A549 (cell line): ENCODE measurements around the gene CRELD1. TPM values are rescaled to one million over a fixed set of nuclear protein-coding genes. Genes with fewer than 3 reads are reported as not detected.

Experiments used
- ATAC-seq, 2 experiments: fragments of 200-7000 bp in 1 of 2; fragments of >200 bp in 1 of 2; cut with Nextera tagmentation in 1 of 2; cut with Tn5 transposase in 1 of 2; 3 replicates each; pipeline versions ENCODE4 v1.8.0 to v1.9.1; 2018 to 2020; ENCODE audit warnings: mild to moderate bottlenecking in 1 of 2, moderate library complexity in 1 of 2
- CTCF ChIA-PET: fragments of 300-600 bp; sonication (Branson Sonifier 250); formaldehyde crosslinking; extraction: SDS; loops from one replicate; lab custom pipeline; 2021; ENCODE audit warnings: antibody characterized with exemption, inconsistent platforms; lab: Yijun Ruan, JAX
- POLR2A ChIA-PET: fragments of 350-600 bp; formaldehyde crosslinking; extraction: SDS; loops from one replicate; lab custom pipeline; 2021; ENCODE audit warnings: antibody characterized with exemption, inconsistent platforms; lab: Yijun Ruan, JAX
- DNase-seq, 2 experiments: peaks; one replicate each; pipeline versions ENCODE4 v3.0.0 to v3.0.0-alpha.2; 2011 to 2016; ENCODE audit warnings: low read depth in 1 of 2, low spot score in 1 of 2
- FAIRE-seq: peaks from 2 replicates; lab custom pipeline; 2011; peaks lifted over from hg19 to GRCh38; lab: Jason Lieb, UNC
- H3K27ac ChIP-seq, 2 experiments: fragments of >200 bp; sonication (Bioruptor Twin); formaldehyde crosslinking; 3 replicates each; pipeline ENCODE4 v1.5.1; 2016 to 2017
- H3K4me1 ChIP-seq: fragments of >200 bp; sonication (Bioruptor Twin); formaldehyde crosslinking; 3 replicates; pipeline ENCODE4 v1.6.1; 2016
- H3K4me2 ChIP-seq: fragments of >200 bp; sonication (Bioruptor Twin); formaldehyde crosslinking; 3 replicates; pipeline ENCODE4 v1.6.1; 2016
- H3K4me3 ChIP-seq: fragments of >200 bp; sonication (Bioruptor Twin); formaldehyde crosslinking; 3 replicates; pipeline ENCODE4 v1.5.1; 2016
- H3K9me3 ChIP-seq: fragments of >200 bp; sonication (Bioruptor Twin); formaldehyde crosslinking; 3 replicates; pipeline ENCODE4 v1.6.1; 2016
- CHD2 ChIP-seq: fragments of 150-350 bp; IDR thresholded peaks from 2 replicates; pipeline ENCODE4 v1.6.1; 2014; ENCODE audit warnings: low read length; ENCODE audit not compliant: partially characterized antibody
- EHMT2 ChIP-seq: fragments of 200-600 bp; sonication (generic); IDR thresholded peaks from 2 replicates; pipeline ENCODE4 v1.6.1; 2016; ENCODE audit warnings: antibody characterized with exemption, low read depth, mild to moderate bottlenecking, moderate library complexity
- ESRRA ChIP-seq: fragments of 150-350 bp; IDR thresholded peaks from 2 replicates; pipeline ENCODE4 v1.6.1; 2014; ENCODE audit warnings: mild to moderate bottlenecking, low read length, borderline replicate concordance
- HDAC2 ChIP-seq: fragments of 200-600 bp; sonication (generic); IDR thresholded peaks from 2 replicates; pipeline ENCODE4 v1.6.1; 2016
- HEYL ChIP-seq: fragments of 250-450 bp; sonication (Bioruptor Pico); IDR thresholded peaks from 2 replicates; pipeline ENCODE4 v1.8.0; 2021; ENCODE audit warnings: mild to moderate bottlenecking, moderate library complexity
- HOXB13 ChIP-seq: fragments of 250-450 bp; sonication (Bioruptor Pico); IDR thresholded peaks from 2 replicates; pipeline ENCODE4 v1.5.0; 2020; ENCODE audit warnings: low read depth, mild to moderate bottlenecking, moderate library complexity
- JUN ChIP-seq, 2 experiments: fragments of >200 bp; sonication (Bioruptor Twin); formaldehyde crosslinking; IDR thresholded peaks; 2 replicates in 1 of 2; 3 replicates in 1 of 2; pipeline ENCODE4 v1.6.1; 2016 to 2017
- JUNB ChIP-seq: fragments of >200 bp; sonication (Bioruptor Twin); formaldehyde crosslinking; IDR thresholded peaks from 2 replicates; pipeline ENCODE4 v1.6.1; 2016
- NFE2L2 ChIP-seq: fragments of 150-350 bp; conservative IDR thresholded peaks from 2 replicates; pipeline ENCODE4 v1.6.1; 2014; ENCODE audit warnings: low read length
- NR3C1 ChIP-seq: fragments of >200 bp; sonication (Bioruptor Twin); formaldehyde crosslinking; IDR thresholded peaks from 3 replicates; pipeline ENCODE4 v1.6.1; 2017
- PBX3 ChIP-seq: IDR thresholded peaks from 2 replicates; pipeline ENCODE4 v1.6.1; 2012
- PHF8 ChIP-seq: fragments of 200-600 bp; sonication (generic); IDR thresholded peaks from 2 replicates; pipeline ENCODE4 v1.6.1; 2016; ENCODE audit warnings: low read depth, mild to moderate bottlenecking, antibody characterized with exemption, moderate library complexity, borderline replicate concordance
- POLR2A ChIP-seq: IDR thresholded peaks from 2 replicates; pipeline ENCODE4 v1.6.1; 2012; ENCODE audit warnings: mild to moderate bottlenecking, low read length
- SREBF2 ChIP-seq: fragments of 450-650 bp; IDR thresholded peaks from 2 replicates; pipeline ENCODE4 v1.6.1; 2014; ENCODE audit warnings: mild to moderate bottlenecking, moderate library complexity
- TFCP2L1 ChIP-seq: fragments of 250-450 bp; sonication (Bioruptor Pico); IDR thresholded peaks from 2 replicates; pipeline ENCODE4 v1.5.0; 2021; ENCODE audit warnings: mild to moderate bottlenecking
- ZC3H11A ChIP-seq: fragments of 450-650 bp; IDR thresholded peaks from 2 replicates; pipeline ENCODE4 v1.6.1; 2014; ENCODE audit warnings: antibody characterized with exemption, mild to moderate bottlenecking
- WGBS: methylation state at CpG from one replicate; pipeline ENCODE4 v1.1.6; 2017; ENCODE audit errors: missing lambda C conversion rate; 5-methylcytosine and 5-hydroxymethylcytosine counted together
- polyA plus RNA-seq, 4 experiments: library from polyadenylated mRNA; depleted of rRNA in 3 of 4; stranded (reverse); fragments of >200 nt; fragmentation: RNase III in 1 of 4; extraction: RNeasy Plus Mini Kit Qiagen cat#74134 plus additional on column Dnase treatment in 1 of 4; gene quantifications; 2 replicates in 3 of 4; 3 replicates in 1 of 4; pipeline ENCODE4 v1.2.3, GENCODE V29; 2011 to 2017
- small RNA-seq, 6 experiments: library from RNA; depleted of rRNA; stranded (forward); fragments of <200 nt; gene quantifications; one replicate each; pipeline ENCODE3, GENCODE V24; 2012
- TF ChIP-seq, protein P1 (sequence below): fragments of 150-350 bp; IDR thresholded peaks from 2 replicates; pipeline ENCODE4 v1.6.1; 2014; ENCODE audit warnings: low read depth, mild to moderate bottlenecking, low read length
- TF ChIP-seq, protein P2 (sequence below): IDR thresholded peaks from 2 replicates; pipeline ENCODE4 v1.6.1; 2012; ENCODE audit warnings: low read depth, borderline replicate concordance
- TF ChIP-seq, protein P3 (sequence below): IDR thresholded peaks from 2 replicates; pipeline ENCODE4 v1.6.1; 2012

CRELD1 gene
- polyA plus RNA-seq, 2 of the 4 experiments (the other 2 are of a cell fraction) = 11.1 to 13.9 TPM

DNA sequence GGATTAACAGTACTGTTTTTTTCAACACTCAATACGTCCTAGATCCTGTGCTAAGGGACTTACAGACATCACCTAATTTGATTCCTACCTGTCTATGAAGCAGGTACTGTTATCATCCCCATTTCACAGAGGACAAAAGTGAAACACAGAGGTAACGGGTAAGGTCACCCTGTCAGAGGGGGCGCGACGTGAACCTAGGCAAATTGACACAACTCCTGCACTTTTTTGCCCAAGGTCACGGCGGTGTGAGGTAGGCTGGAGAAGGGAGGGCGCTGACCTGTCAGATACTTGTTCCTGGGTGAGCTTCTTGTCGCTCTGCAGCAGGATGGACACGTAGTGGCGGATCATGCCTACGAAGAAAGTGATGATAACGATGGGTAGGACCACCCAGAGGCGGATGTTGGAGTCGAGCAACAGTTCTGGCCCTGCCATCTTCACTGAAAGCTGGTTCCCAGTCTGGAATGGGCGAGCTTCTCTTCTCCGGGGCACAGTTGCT is 52.6 kb downstream of the CRELD1 start:
- FAIRE-seq (no peak), DNase-seq (no peak), ATAC-seq (peak; percentile 59 to 76)
- 2% methylated on average over 16 of the region's 17 CpGs for WGBS
- TF ChIP-seq HDAC2 = peak; percentile 90; the same call in 1 of the 2 replicates
- no peak for TF ChIP-seq PBX3
- TF ChIP-seq PHF8 = peak; percentile 66; the same call in 1 of the 2 replicates
- peak overlapping the region; percentile 74 to 88 for H3K27ac ChIP-seq
- H3K4me3 ChIP-seq = peak overlapping the region; percentile 73
- H3K9me3 ChIP-seq = no peaks in the 10 kb centered on the region
- POLR2A ChIA-PET = interaction anchor here (0.6 to 1.1 kb wide), 6 partner anchors 9 to 40 kb away, joined by 3 to 9 read pairs (median 4); partner anchors contain the start of gene PRRT3
- peak overlapping the region; percentile 80 for H3K4me2 ChIP-seq
- CTCF ChIA-PET = interaction anchor here (0.9 to 2.4 kb wide), 5 partner anchors 15 to 301 kb away, joined by 3 to 14 read pairs (median 4); partner anchors contain the start of gene PRRT3
- peaks cover 17% of the 10 kb centered on the region for H3K4me1 ChIP-seq

DNA sequence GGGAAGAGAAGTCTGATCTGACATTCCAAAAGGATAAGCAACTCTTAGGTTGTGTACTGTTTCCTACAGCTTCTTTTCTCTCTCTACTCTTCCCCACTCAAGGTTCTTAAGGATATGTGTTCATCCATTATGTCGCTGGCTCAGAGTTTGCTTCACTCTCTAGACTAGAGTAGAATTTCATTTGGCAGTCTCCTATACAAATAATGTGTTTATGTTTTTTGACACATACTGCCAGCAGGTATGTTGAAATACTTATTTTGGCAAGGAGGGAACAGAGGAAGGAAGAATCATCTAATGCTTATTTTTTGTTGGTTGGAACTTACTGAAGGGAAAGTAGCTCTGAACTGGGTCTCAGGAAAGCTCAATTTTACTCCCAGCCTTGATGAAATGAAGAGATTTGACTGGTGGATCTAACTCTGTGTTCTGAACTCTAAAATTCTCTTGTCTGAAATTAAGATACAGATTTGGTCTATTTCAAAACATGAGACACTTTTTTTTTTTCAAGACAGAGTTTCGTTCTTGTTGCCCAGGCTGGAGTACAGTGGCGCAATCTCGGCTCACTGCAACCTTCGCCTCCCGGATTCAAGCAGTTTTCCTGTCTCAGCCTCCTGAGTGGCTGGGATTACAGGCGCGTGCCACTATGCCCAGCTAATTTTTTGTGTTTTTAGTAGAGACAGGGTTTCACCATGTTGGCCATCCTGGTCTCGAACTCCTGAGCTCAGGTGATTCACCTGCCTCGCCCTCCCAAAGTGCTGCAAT is 60.6 kb downstream of the CRELD1 start:
- CTCF ChIA-PET = interaction anchor here (0.7 to 1.3 kb wide), 2 partner anchors 34 to 62 kb away, joined by 3 to 4 read pairs; no protein-coding TSS in a partner anchor
- H3K4me2 ChIP-seq = no peak overlapping the region
- ATAC-seq = peak in 1 of 2 experiments; percentile 35; a peak in 1 of 6 replicates
- TF ChIP-seq JUNB (no peak), NR3C1 (no peak), EHMT2 (no peak), JUN (IDR thresholded peaks at IDR 0.05) (no peak), HOXB13 (no peak), TFCP2L1 (no peak), NFE2L2 (no peak), CHD2 (no peak), HEYL (CRISPR knock-in tag) (no peak), ESRRA (no peak), SREBF2 (no peak), ZC3H11A (no peak), POLR2A (no peak)
- TF ChIP-seq, protein P1, sequence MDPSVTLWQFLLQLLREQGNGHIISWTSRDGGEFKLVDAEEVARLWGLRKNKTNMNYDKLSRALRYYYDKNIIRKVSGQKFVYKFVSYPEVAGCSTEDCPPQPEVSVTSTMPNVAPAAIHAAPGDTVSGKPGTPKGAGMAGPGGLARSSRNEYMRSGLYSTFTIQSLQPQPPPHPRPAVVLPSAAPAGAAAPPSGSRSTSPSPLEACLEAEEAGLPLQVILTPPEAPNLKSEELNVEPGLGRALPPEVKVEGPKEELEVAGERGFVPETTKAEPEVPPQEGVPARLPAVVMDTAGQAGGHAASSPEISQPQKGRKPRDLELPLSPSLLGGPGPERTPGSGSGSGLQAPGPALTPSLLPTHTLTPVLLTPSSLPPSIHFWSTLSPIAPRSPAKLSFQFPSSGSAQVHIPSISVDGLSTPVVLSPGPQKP = no peak
- TF ChIP-seq, protein P2, sequence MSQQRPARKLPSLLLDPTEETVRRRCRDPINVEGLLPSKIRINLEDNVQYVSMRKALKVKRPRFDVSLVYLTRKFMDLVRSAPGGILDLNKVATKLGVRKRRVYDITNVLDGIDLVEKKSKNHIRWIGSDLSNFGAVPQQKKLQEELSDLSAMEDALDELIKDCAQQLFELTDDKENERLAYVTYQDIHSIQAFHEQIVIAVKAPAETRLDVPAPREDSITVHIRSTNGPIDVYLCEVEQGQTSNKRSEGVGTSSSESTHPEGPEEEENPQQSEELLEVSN = no peak
- TF ChIP-seq, protein P3, sequence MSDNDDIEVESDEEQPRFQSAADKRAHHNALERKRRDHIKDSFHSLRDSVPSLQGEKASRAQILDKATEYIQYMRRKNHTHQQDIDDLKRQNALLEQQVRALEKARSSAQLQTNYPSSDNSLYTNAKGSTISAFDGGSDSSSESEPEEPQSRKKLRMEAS = no peak
- TF ChIP-seq, all 56 proteins: peak for 0
- no peak for FAIRE-seq
- Histone ChIP-seq H3K4me1 (no peaks in the 10 kb centered on the region; the same call in 2 of the 3 replicates), H3K9me3 (no peaks in the 10 kb centered on the region), H3K4me3 (no peak overlapping the region), H3K27ac (no peak overlapping the region)
- DNase-seq = no peak
- POLR2A ChIA-PET = no interaction called here
- 90% methylated on average over 10 of the region's 10 CpGs for WGBS

Small RNA genes within 50 kb of the gene (small RNA-seq; reads per million reads assigned to genes)
- gene RNU6-882P = 0 reads per million in 6 experiments

Other genes with a start within 250 kb of the CRELD1 start
- 0.03 and 0.07 TPM in 2 replicates for gene CPNE9, start 230.0 kb upstream of the CRELD1 start, polyA plus RNA-seq (2011; rRNA removed)
- gene CPNE9, start 230.0 kb upstream of the CRELD1 start, polyA plus RNA-seq (2017; fragmentation: RNase III; extraction: RNeasy Plus Mini Kit Qiagen cat#74134 plus additional on column Dnase treatment) = 0.05 to 0.07 TPM in 2 of 3 replicates, not detected in the other
- gene BRPF1, start 202.1 kb upstream of the CRELD1 start, polyA plus RNA-seq (2011; rRNA removed) = 8.6 and 10.1 TPM in 2 replicates
- gene BRPF1, start 202.1 kb upstream of the CRELD1 start, polyA plus RNA-seq (2017; fragmentation: RNase III; extraction: RNeasy Plus Mini Kit Qiagen cat#74134 plus additional on column Dnase treatment) = 11.9 to 12.4 TPM (median 12.1 TPM) in 3 replicates
- gene OGG1, start 183.9 kb upstream of the CRELD1 start, polyA plus RNA-seq (2011; rRNA removed) = 21.2 and 21.6 TPM in 2 replicates
- gene OGG1, start 183.9 kb upstream of the CRELD1 start, polyA plus RNA-seq (2017; fragmentation: RNase III; extraction: RNeasy Plus Mini Kit Qiagen cat#74134 plus additional on column Dnase treatment) = 17.2 to 20.0 TPM (median 18.1 TPM) in 3 replicates
- 13.5 and 16.0 TPM in 2 replicates for gene CAMK1, start 163.9 kb upstream of the CRELD1 start, polyA plus RNA-seq (2011; rRNA removed)
- 15.6 to 16.1 TPM (median 15.9 TPM) in 3 replicates for gene CAMK1, start 163.9 kb upstream of the CRELD1 start, polyA plus RNA-seq (2017; fragmentation: RNase III; extraction: RNeasy Plus Mini Kit Qiagen cat#74134 plus additional on column Dnase treatment)
- gene TADA3, start 141.4 kb upstream of the CRELD1 start, polyA plus RNA-seq (2011; rRNA removed) = 42.6 and 49.2 TPM in 2 replicates
- gene TADA3, start 141.4 kb upstream of the CRELD1 start, polyA plus RNA-seq (2017; fragmentation: RNase III; extraction: RNeasy Plus Mini Kit Qiagen cat#74134 plus additional on column Dnase treatment) = 44.3 to 53.6 TPM (median 50.3 TPM) in 3 replicates
- gene ARPC4, start 140.8 kb upstream of the CRELD1 start, polyA plus RNA-seq (2011; rRNA removed) = 126 and 140 TPM in 2 replicates
- gene ARPC4, start 140.8 kb upstream of the CRELD1 start, polyA plus RNA-seq (2017; fragmentation: RNase III; extraction: RNeasy Plus Mini Kit Qiagen cat#74134 plus additional on column Dnase treatment) = 292 to 310 TPM (median 298 TPM) in 3 replicates
- 13.0 and 18.1 TPM in 2 replicates for gene TTLL3, start 123.6 kb upstream of the CRELD1 start, polyA plus RNA-seq (2011; rRNA removed)
- gene TTLL3, start 123.6 kb upstream of the CRELD1 start, polyA plus RNA-seq (2017; fragmentation: RNase III; extraction: RNeasy Plus Mini Kit Qiagen cat#74134 plus additional on column Dnase treatment) = 9.9 to 12.8 TPM (median 10.3 TPM) in 3 replicates
- gene RPUSD3, start 89.8 kb upstream of the CRELD1 start, polyA plus RNA-seq (2011; rRNA removed) = 38.9 and 47.1 TPM in 2 replicates
- 42.2 to 45.0 TPM (median 44.5 TPM) in 3 replicates for gene RPUSD3, start 89.8 kb upstream of the CRELD1 start, polyA plus RNA-seq (2017; fragmentation: RNase III; extraction: RNeasy Plus Mini Kit Qiagen cat#74134 plus additional on column Dnase treatment)
- gene CIDEC, start 53.6 kb upstream of the CRELD1 start, polyA plus RNA-seq (2011; rRNA removed) = 6.3 and 10.4 TPM in 2 replicates
- gene CIDEC, start 53.6 kb upstream of the CRELD1 start, polyA plus RNA-seq (2017; fragmentation: RNase III; extraction: RNeasy Plus Mini Kit Qiagen cat#74134 plus additional on column Dnase treatment) = 2.0 to 3.3 TPM (median 2.8 TPM) in 3 replicates
- 63.2 and 79.3 TPM in 2 replicates for gene JAGN1, start 43.2 kb upstream of the CRELD1 start, polyA plus RNA-seq (2011; rRNA removed)
- 48.6 to 53.7 TPM (median 49.6 TPM) in 3 replicates for gene JAGN1, start 43.2 kb upstream of the CRELD1 start, polyA plus RNA-seq (2017; fragmentation: RNase III; extraction: RNeasy Plus Mini Kit Qiagen cat#74134 plus additional on column Dnase treatment)
- gene IL17RE, start 31.0 kb upstream of the CRELD1 start, polyA plus RNA-seq (2011; rRNA removed) = 0.53 and 0.60 TPM in 2 replicates
- 0.44 to 0.67 TPM (median 0.47 TPM) in 3 replicates for gene IL17RE, start 31.0 kb upstream of the CRELD1 start, polyA plus RNA-seq (2017; fragmentation: RNase III; extraction: RNeasy Plus Mini Kit Qiagen cat#74134 plus additional on column Dnase treatment)
- gene IL17RC, start 16.7 kb upstream of the CRELD1 start, polyA plus RNA-seq (2011; rRNA removed) = 7.7 and 12.2 TPM in 2 replicates
- 9.1 to 9.8 TPM (median 9.4 TPM) in 3 replicates for gene IL17RC, start 16.7 kb upstream of the CRELD1 start, polyA plus RNA-seq (2017; fragmentation: RNase III; extraction: RNeasy Plus Mini Kit Qiagen cat#74134 plus additional on column Dnase treatment)
- gene PRRT3, start 18.6 kb downstream of the CRELD1 start, polyA plus RNA-seq (2011; rRNA removed) = 0.50 and 0.53 TPM in 2 replicates
- gene PRRT3, start 18.6 kb downstream of the CRELD1 start, polyA plus RNA-seq (2017; fragmentation: RNase III; extraction: RNeasy Plus Mini Kit Qiagen cat#74134 plus additional on column Dnase treatment) = 1.1 to 1.3 TPM (median 1.1 TPM) in 3 replicates
- 133 and 170 TPM in 2 replicates for gene EMC3, start 53.0 kb downstream of the CRELD1 start, polyA plus RNA-seq (2011; rRNA removed)
- 63.5 to 72.9 TPM (median 65.0 TPM) in 3 replicates for gene EMC3, start 53.0 kb downstream of the CRELD1 start, polyA plus RNA-seq (2017; fragmentation: RNase III; extraction: RNeasy Plus Mini Kit Qiagen cat#74134 plus additional on column Dnase treatment)
- gene FANCD2, start 92.6 kb downstream of the CRELD1 start, polyA plus RNA-seq (2011; rRNA removed) = 37.7 and 44.3 TPM in 2 replicates
- 25.1 to 27.9 TPM (median 26.9 TPM) in 3 replicates for gene FANCD2, start 92.6 kb downstream of the CRELD1 start, polyA plus RNA-seq (2017; fragmentation: RNase III; extraction: RNeasy Plus Mini Kit Qiagen cat#74134 plus additional on column Dnase treatment)
- not detected in 2 replicates for gene FANCD2OS, start 174.4 kb downstream of the CRELD1 start, polyA plus RNA-seq (2011; rRNA removed)
- not detected in 3 replicates for gene FANCD2OS, start 174.4 kb downstream of the CRELD1 start, polyA plus RNA-seq (2017; fragmentation: RNase III; extraction: RNeasy Plus Mini Kit Qiagen cat#74134 plus additional on column Dnase treatment)
- 173 and 189 TPM in 2 replicates for gene BRK1, start 181.8 kb downstream of the CRELD1 start, polyA plus RNA-seq (2011; rRNA removed)
- gene BRK1, start 181.8 kb downstream of the CRELD1 start, polyA plus RNA-seq (2017; fragmentation: RNase III; extraction: RNeasy Plus Mini Kit Qiagen cat#74134 plus additional on column Dnase treatment) = 184 to 200 TPM (median 191 TPM) in 3 replicates
- gene VHL, start 207.9 kb downstream of the CRELD1 start, polyA plus RNA-seq (2011; rRNA removed) = 19.7 and 23.8 TPM in 2 replicates
- 40.7 to 41.4 TPM (median 41.2 TPM) in 3 replicates for gene VHL, start 207.9 kb downstream of the CRELD1 start, polyA plus RNA-seq (2017; fragmentation: RNase III; extraction: RNeasy Plus Mini Kit Qiagen cat#74134 plus additional on column Dnase treatment)
- 12.5 and 15.3 TPM in 2 replicates for gene IRAK2, start 231.1 kb downstream of the CRELD1 start, polyA plus RNA-seq (2011; rRNA removed)
- 7.8 to 9.1 TPM (median 7.9 TPM) in 3 replicates for gene IRAK2, start 231.1 kb downstream of the CRELD1 start, polyA plus RNA-seq (2017; fragmentation: RNase III; extraction: RNeasy Plus Mini Kit Qiagen cat#74134 plus additional on column Dnase treatment)